ENCODE measurements around the gene VRK1. TPM values are rescaled to one million over a fixed set of nuclear protein-coding genes. Genes with fewer than 3 reads are reported as not detected.

The VRK1 gene
- total RNA-seq, 6 donors from 2014 or later, result 6.7 to 19.9 (median 9.9) TPM

GRCh38 chr14:96863327-96863985 is 66.3 kb downstream of the VRK1 start:
- ATAC-seq (ENCODE audit: low FRiP score in 2 of 2) (no peak), DNase-seq (no peak)
- 79 to 86% methylated on average over 5 of the region's 5 CpGs for WGBS, 2 donors
- no peak overlapping the region for H3K4me3 ChIP-seq
- no peaks in the 10 kb centered on the region for H3K4me1 ChIP-seq
- H3K9me3 ChIP-seq, result no peaks in the 10 kb centered on the region
- H3K27me3 ChIP-seq, result no peaks in the 10 kb centered on the region
- no peak overlapping the region for H3K27ac ChIP-seq
- peaks cover 0 to 3% (median 0%) of the 10 kb centered on the region in 4 donors for H3K36me3 ChIP-seq
- no peak for TF ChIP-seq POLR2A (IDR thresholded peaks at IDR 0.05)
- no peak for TF ChIP-seq EP300 (IDR thresholded peaks at IDR 0.05)
- TF ChIP-seq POLR2AphosphoS5 (IDR thresholded peaks at IDR 0.05), result no peak
- TF ChIP-seq CTCF (IDR thresholded peaks at IDR 0.05), result no peak

GRCh38 chr14:96863986-96864330 is 66.8 kb downstream of the VRK1 start:
- no peaks in the 10 kb centered on the region for H3K27me3 ChIP-seq
- H3K27ac ChIP-seq, result no peak overlapping the region
- ATAC-seq (ENCODE audit: low FRiP score in 2 of 2) (no peak), DNase-seq (no peak)
- TF ChIP-seq CTCF (IDR thresholded peaks at IDR 0.05) (no peak), POLR2A (IDR thresholded peaks at IDR 0.05) (no peak), EP300 (IDR thresholded peaks at IDR 0.05) (no peak), POLR2AphosphoS5 (IDR thresholded peaks at IDR 0.05) (no peak)
- WGBS, 2 donors, result 95 to 99% methylated on average over 3 of the region's 3 CpGs
- no peaks in the 10 kb centered on the region for H3K9me3 ChIP-seq
- no peak overlapping the region for H3K4me3 ChIP-seq
- H3K4me1 ChIP-seq, result no peaks in the 10 kb centered on the region
- no peaks in the 10 kb centered on the region for H3K36me3 ChIP-seq

GRCh38 chr14:96867634-96868033 is 70.5 kb downstream of the VRK1 start:
- WGBS, 2 donors, result 89 to 96% methylated on average over 3 of the region's 3 CpGs
- DNase-seq, result no peak
- ATAC-seq (ENCODE audit: low FRiP score in 2 of 2), result no peak

GRCh38 chr14:96874127-96874526 is 76.9 kb downstream of the VRK1 start:
- TF ChIP-seq POLR2A (IDR thresholded peaks at IDR 0.05), result no peak
- no peak for TF ChIP-seq CTCF (IDR thresholded peaks at IDR 0.05)
- no peak for TF ChIP-seq EP300 (IDR thresholded peaks at IDR 0.05)
- no peaks in the 10 kb centered on the region for H3K4me1 ChIP-seq
- H3K9me3 ChIP-seq, result no peaks in the 10 kb centered on the region
- no peaks in the 10 kb centered on the region for H3K27me3 ChIP-seq
- H3K36me3 ChIP-seq, result peaks cover 0 to 5% (median 0%) of the 10 kb centered on the region in 4 donors
- WGBS, 2 donors, result 89 to 94% methylated on average over 4 of the region's 4 CpGs
- ATAC-seq (ENCODE audit: low FRiP score in 2 of 2) (no peak), DNase-seq (no peak)
- no peak overlapping the region for H3K4me3 ChIP-seq
- no peak overlapping the region for H3K27ac ChIP-seq

More at GRCh38 chr14:96867634-96868033, 70.5 kb downstream of the VRK1 start:
- H3K4me1 ChIP-seq, result no peaks in the 10 kb centered on the region
- no peak overlapping the region for H3K4me3 ChIP-seq
- no peaks in the 10 kb centered on the region for H3K9me3 ChIP-seq
- no peaks in the 10 kb centered on the region for H3K36me3 ChIP-seq
- H3K27me3 ChIP-seq, result no peaks in the 10 kb centered on the region
- no peak overlapping the region for H3K27ac ChIP-seq
- TF ChIP-seq EP300 (IDR thresholded peaks at IDR 0.05) (no peak), POLR2A (IDR thresholded peaks at IDR 0.05) (no peak), CTCF (IDR thresholded peaks at IDR 0.05) (no peak), POLR2AphosphoS5 (IDR thresholded peaks at IDR 0.05) (no peak)

- no peak for DNase-seq
- Histone ChIP-seq H3K9me3 (no peaks in the 10 kb centered on the region), H3K4me3 (no peak overlapping the region), H3K4me1 (no peaks in the 10 kb centered on the region), H3K27ac (no peak overlapping the region), H3K27me3 (no peaks in the 10 kb centered on the region), H3K36me3 (peaks cover 0 to 5% (median 0%) of the 10 kb centered on the region in 4 donors)
- TF ChIP-seq POLR2AphosphoS5 (IDR thresholded peaks at IDR 0.05), result no peak
- no peak for TF ChIP-seq EP300 (IDR thresholded peaks at IDR 0.05)
- no peak for TF ChIP-seq CTCF (IDR thresholded peaks at IDR 0.05)
- no peak for TF ChIP-seq POLR2A (IDR thresholded peaks at IDR 0.05)
- no peak for ATAC-seq (ENCODE audit: low FRiP score in 2 of 2)
Observed at GRCh38 chr14:96876747-96877146, 79.6 kb downstream of the VRK1 start.

Measured in upper lobe of left lung (tissue), 6 donors.